ELF-1 (cell line): Measurements from ENCODE around the gene BLCAP.
A peak's percentile ranks its signal among the peaks of the same experiment; 100 is the strongest.
"Not testable (repeated sequence)": the region's sequence is repeated elsewhere in the genome, so short reads cannot be mapped to it uniquely, and the experiment has no call there.

Source experiments
- DNase-seq: peaks from one replicate; pipeline ENCODE4 v3.0.0-alpha.2; 2016; ENCODE audit warnings: low read depth, low spot score

BLCAP gene

GRCh38 chr20:37484331-37484730 lies 43.3 kb downstream of the BLCAP start:
- no peak for DNase-seq

- DNase-seq = no peak
These were observed 46.1 kb downstream of the BLCAP start for GRCh38 chr20:37481610-37482009.

GRCh38 chr20:37480919-37481318 lies 46.8 kb downstream of the BLCAP start:
- no peak for DNase-seq

GRCh38 chr20:37479925-37480691 lies 47.6 kb downstream of the BLCAP start:
- DNase-seq = no peak

- no peak for DNase-seq
These were observed 48.4 kb downstream of the BLCAP start for GRCh38 chr20:37479266-37479665.

GRCh38 chr20:37477041-37477440 lies 50.6 kb downstream of the BLCAP start:
- no peak for DNase-seq

GRCh38 chr20:37475252-37475651 lies 52.4 kb downstream of the BLCAP start:
- no peak for DNase-seq

GRCh38 chr20:37474386-37474785 lies 53.3 kb downstream of the BLCAP start:
- DNase-seq = no peak

- DNase-seq = no peak
These were observed 54.3 kb downstream of the BLCAP start for GRCh38 chr20:37473249-37474000.

GRCh38 chr20:37472435-37472834 lies 55.2 kb downstream of the BLCAP start:
- DNase-seq = not testable (repeated sequence)

GRCh38 chr20:37471741-37472235 lies 55.9 kb downstream of the BLCAP start:
- peak; percentile 40 for DNase-seq

GRCh38 chr20:37470190-37470589 lies 57.5 kb downstream of the BLCAP start:
- DNase-seq = not testable (repeated sequence)

- no peak for DNase-seq
These were observed 58.1 kb downstream of the BLCAP start for GRCh38 chr20:37469531-37469930.

- DNase-seq = no peak
These were observed 58.8 kb downstream of the BLCAP start for GRCh38 chr20:37468886-37469285.
